Uterus (tissue), 4 donors: Measurements from ENCODE around the gene GOLGA5. TPM values are rescaled to one million over a fixed set of nuclear protein-coding genes. Genes with fewer than 3 reads are reported as not detected.
"Not testable (repeated sequence)": the region's sequence is repeated elsewhere in the genome, so short reads cannot be mapped to it uniquely, and the experiment has no call there.

Source experiments
- DNase-seq, 2 donors: peaks; one replicate each; pipeline ENCODE4 v3.0.0-alpha.2; 2019 to 2020
- H3K27ac ChIP-seq, 2 donors: fragments of 200-600 bp; sonication (generic); 1 replicate in 1 of 2; 2 replicates in 1 of 2; pipeline ENCODE4 v1.5.1; 2016 to 2018
- H3K27me3 ChIP-seq, 2 donors: fragments of 200-600 bp; sonication (generic); one replicate each; pipeline ENCODE4 v1.5.1; 2018 to 2019; ENCODE audit warnings: control low read depth in 1 of 2
- H3K36me3 ChIP-seq, 2 donors: fragments of 200-600 bp; sonication (generic); one replicate each; pipeline ENCODE4 v1.5.1; 2019; ENCODE audit warnings: control low read depth in 1 of 2
- H3K4me1 ChIP-seq, 2 donors: fragments of 200-600 bp; sonication (generic); one replicate each; pipeline ENCODE4 v1.5.1; 2018 to 2019; ENCODE audit warnings: control low read depth in 1 of 2
- H3K4me3 ChIP-seq, 2 donors: fragments of 200-600 bp; sonication (generic); 1 replicate in 1 of 2; 2 replicates in 1 of 2; pipeline ENCODE4 v1.5.1; 2018 to 2019; ENCODE audit warnings: mild to moderate bottlenecking in 1 of 2
- H3K9me3 ChIP-seq, 2 donors: fragments of 200-600 bp; sonication (generic); one replicate each; pipeline ENCODE4 v1.5.1; 2019; ENCODE audit warnings: control low read depth in 1 of 2
- POLR2A ChIP-seq, 2 donors: fragments of 450-650 bp; IDR thresholded peaks; one replicate each; pipeline ENCODE4 v1.6.1; 2016; ENCODE audit warnings: antibody characterized with exemption in 2 of 2, mild to moderate bottlenecking in 1 of 2, moderate library complexity in 1 of 2
- intact Hi-C: fragments of 100-400 bp; cut with DNase I; formaldehyde crosslinking; loops from one replicate; pipeline ENCODE4 v1.15.1; 2023; ENCODE audit warnings: low total_unique reads
- total RNA-seq, 4 donors: library from RNA; depleted of rRNA in 3 of 4; stranded (reverse); fragments of >200 nt in 3 of 4; gene quantifications; one replicate each; pipeline versions ENCODE4 v1.1.0 to v1.2.4, GENCODE V29; 2014 to 2023
- TF ChIP-seq, protein P1 (sequence below), 4 experiments: fragments of 200-600 bp in 2 of 4; fragments of 450-650 bp in 2 of 4; sonication (generic) in 2 of 4; IDR thresholded peaks; one replicate each; pipeline ENCODE4 v1.5.1; 2016 to 2019; ENCODE audit warnings: antibody characterized with exemption in 4 of 4, mild to moderate bottlenecking in 2 of 4, moderate library complexity in 1 of 4
- donor health status: DM: yes; HTN: yes; CAD: no.

Gene GOLGA5
- total RNA-seq, 4 donors from 2014 or later = 30.3 to 63.0 (median 46.6) TPM

DNA sequence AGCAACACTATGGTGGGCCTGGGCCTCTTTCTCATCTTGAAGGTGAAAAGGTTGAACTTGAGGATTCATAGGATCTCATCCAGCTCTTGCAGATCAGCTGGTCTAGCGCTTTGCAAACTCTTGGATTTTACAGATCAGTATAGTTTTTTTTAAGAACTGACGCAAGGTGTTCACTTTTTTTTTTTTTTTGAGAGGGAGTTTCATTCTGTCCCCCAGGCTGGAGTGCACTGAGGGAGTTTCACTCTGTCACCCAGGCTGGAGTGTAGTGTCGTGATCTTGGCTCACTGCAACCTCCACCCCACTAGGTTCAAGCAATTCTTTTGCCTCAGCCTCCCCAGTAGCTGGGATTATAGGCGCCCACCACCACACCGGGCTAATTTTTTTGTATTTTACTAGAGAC, 25.3 kb upstream of the GOLGA5 start:
- Histone ChIP-seq H3K27me3 (no peaks in the 10 kb centered on the region), H3K36me3 (no peaks in the 10 kb centered on the region), H3K27ac (no peak overlapping the region), H3K9me3 (no peaks in the 10 kb centered on the region), H3K4me3 (no peak overlapping the region), H3K4me1 (no peaks in the 10 kb centered on the region)
- DNase-seq = no peak
- intact Hi-C loops = no loop called here
- TF ChIP-seq, protein P1, sequence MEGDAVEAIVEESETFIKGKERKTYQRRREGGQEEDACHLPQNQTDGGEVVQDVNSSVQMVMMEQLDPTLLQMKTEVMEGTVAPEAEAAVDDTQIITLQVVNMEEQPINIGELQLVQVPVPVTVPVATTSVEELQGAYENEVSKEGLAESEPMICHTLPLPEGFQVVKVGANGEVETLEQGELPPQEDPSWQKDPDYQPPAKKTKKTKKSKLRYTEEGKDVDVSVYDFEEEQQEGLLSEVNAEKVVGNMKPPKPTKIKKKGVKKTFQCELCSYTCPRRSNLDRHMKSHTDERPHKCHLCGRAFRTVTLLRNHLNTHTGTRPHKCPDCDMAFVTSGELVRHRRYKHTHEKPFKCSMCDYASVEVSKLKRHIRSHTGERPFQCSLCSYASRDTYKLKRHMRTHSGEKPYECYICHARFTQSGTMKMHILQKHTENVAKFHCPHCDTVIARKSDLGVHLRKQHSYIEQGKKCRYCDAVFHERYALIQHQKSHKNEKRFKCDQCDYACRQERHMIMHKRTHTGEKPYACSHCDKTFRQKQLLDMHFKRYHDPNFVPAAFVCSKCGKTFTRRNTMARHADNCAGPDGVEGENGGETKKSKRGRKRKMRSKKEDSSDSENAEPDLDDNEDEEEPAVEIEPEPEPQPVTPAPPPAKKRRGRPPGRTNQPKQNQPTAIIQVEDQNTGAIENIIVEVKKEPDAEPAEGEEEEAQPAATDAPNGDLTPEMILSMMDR (IDR thresholded peaks at IDR 0.05) = no peak
- no peak for TF ChIP-seq POLR2A (IDR thresholded peaks at IDR 0.05)

DNA sequence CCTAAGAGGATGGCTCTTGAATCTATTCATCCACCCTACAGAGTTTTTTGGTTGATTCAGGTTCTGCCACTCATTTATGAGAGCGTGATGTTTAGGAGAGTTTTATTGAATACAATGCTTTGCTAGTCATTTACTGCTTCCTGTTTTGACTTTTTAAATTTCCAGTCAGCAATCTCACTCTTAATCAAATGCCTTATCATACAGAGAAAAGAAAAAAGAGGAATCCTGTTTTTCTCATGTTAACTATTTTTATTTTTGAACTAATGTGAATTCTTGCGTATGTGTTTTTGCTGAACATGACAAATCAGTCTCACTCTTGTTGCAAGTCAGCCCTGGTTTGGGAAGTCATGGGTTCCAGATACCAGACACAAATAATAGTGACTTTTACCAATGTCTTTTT, 23.6 kb upstream of the GOLGA5 start:
- H3K4me1 ChIP-seq = no peaks in the 10 kb centered on the region
- TF ChIP-seq POLR2A (IDR thresholded peaks at IDR 0.05) = no peak
- TF ChIP-seq, protein P1 (IDR thresholded peaks at IDR 0.05) = no peak
- DNase-seq = no peak
- no peaks in the 10 kb centered on the region for H3K36me3 ChIP-seq
- H3K4me3 ChIP-seq = no peak overlapping the region
- no peak overlapping the region for H3K27ac ChIP-seq
- no peaks in the 10 kb centered on the region for H3K27me3 ChIP-seq
- intact Hi-C loops = no loop called here
- H3K9me3 ChIP-seq = no peaks in the 10 kb centered on the region

DNA sequence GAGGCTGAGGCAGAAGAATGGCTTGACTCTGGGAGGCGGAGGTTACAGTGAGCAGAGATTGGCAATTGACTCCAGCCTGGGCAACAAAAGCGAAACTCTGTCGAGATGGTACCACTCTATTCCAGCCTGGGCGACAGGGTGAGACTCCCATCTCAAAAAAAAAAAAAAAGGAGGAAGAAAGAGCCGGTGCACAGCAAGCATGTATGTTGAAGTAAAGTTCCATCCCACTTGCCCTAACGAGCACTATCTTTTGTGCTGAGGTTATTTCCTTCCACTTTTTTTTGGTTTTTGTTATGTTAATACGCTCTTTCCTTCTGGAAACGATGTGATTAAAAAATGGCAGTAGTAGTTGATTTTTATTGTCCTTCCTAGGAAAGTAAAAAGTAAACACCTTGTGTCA, 19.5 kb upstream of the GOLGA5 start:
- no peak for DNase-seq
- Histone ChIP-seq H3K4me3 (no peak overlapping the region), H3K9me3 (no peaks in the 10 kb centered on the region), H3K27me3 (no peaks in the 10 kb centered on the region), H3K27ac (no peak overlapping the region), H3K36me3 (no peaks in the 10 kb centered on the region), H3K4me1 (no peaks in the 10 kb centered on the region)
- intact Hi-C loops = no loop called here
- TF ChIP-seq, protein P1 (IDR thresholded peaks at IDR 0.05) = no peak
- TF ChIP-seq POLR2A (IDR thresholded peaks at IDR 0.05) = no peak

DNA sequence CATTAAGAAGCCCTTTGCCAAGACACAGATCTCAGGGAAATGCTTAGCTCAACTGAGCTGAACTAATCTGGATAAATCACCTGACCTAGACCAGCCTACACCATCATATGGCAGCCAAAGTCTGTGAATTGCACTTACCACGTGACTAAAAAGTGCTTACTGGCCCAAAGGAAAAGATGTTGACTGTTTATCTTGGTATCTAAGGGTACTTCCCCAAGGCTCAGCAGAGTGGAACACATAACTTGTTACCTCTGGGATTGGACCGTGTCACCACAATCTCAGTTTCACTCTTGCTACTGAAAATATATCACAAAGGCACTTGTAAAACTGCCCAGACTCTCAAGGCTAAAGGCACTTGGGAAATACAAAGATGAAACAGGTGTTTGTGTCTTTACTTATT, 18.8 kb upstream of the GOLGA5 start:
- H3K36me3 ChIP-seq, DNase-seq, H3K4me3 ChIP-seq, H3K27ac ChIP-seq, H3K4me1 ChIP-seq, intact Hi-C loops, H3K9me3 ChIP-seq, H3K27me3 ChIP-seq: not testable (repeated sequence)

DNA sequence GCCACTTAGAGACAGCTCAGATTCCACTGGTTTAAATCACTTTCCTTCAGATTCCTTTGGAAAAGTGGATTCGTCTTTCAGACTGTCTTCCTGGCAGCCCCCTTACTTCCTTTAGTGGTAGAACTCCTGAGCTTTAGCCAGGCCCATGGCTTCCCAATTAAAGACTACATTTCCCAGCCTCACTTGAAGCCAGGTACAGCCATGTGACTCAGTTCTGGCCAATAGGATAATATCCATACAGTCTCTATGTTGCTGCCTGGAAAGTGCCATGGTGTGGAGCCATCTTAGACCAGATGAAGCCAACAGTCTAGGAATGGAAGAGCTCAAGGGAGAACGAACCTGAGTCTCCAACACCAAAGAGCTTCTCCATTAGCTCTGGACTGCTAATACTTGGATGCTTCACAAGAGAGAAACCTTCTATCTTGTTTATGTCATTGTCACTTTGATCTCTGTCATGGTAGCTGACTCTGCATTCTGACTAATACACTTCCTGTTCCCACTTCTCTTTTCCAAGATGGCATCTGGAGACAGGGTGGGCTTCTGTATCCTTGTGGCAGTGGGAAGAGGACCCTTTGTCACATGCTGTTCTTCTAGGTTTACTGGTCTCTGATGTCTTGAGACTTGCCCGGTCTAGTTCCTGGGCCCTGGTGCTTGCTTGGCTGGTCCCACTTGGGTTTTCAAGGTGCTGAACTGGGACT, 15.1 kb upstream of the GOLGA5 start:
- DNase-seq, H3K27me3 ChIP-seq, H3K4me3 ChIP-seq, H3K4me1 ChIP-seq, H3K27ac ChIP-seq, H3K36me3 ChIP-seq, intact Hi-C loops, H3K9me3 ChIP-seq: not testable (repeated sequence)

DNA sequence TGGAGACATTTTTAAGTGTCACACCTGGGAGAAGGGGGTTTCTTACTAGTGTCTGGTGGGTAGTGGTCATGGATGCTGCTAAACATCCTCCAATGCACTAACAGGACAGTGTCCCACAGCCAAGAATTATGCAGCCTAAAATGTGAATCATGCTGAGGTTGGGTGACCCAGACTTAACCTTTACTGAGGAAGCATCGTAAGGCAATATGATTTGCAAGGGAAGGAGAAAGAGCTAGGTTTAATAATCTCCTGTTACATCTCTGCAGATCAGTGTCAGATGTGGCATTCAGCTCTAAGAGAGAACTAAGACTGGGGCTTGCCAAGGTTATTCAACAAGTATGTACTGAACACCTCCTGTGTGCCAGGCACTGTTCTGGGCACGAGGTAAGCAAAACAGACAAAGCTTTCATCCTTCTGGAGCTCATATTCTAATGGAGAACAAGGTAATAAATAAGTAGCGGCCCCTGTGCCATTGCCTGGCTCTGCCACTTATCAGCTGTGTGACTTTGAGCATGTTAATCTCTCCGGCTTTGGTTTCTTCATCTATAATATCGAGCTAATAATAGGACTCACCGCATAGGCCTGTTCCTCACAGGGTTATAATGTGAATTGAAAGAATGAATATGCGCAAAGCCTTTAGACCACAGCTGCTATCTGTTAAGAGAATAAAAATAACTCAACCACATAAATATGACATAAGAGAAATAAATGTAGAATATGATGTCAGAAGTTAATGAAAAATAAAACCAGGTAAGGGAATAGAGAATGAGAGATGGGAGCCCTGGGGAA, 13.5 kb upstream of the GOLGA5 start:
- intact Hi-C loops = no loop called here
- no peaks in the 10 kb centered on the region for H3K4me1 ChIP-seq
- no peak for DNase-seq
- TF ChIP-seq, protein P1 (IDR thresholded peaks at IDR 0.05) = no peak
- no peak for TF ChIP-seq POLR2A (IDR thresholded peaks at IDR 0.05)
- no peak overlapping the region for H3K27ac ChIP-seq
- no peaks in the 10 kb centered on the region for H3K27me3 ChIP-seq
- no peaks in the 10 kb centered on the region for H3K9me3 ChIP-seq
- H3K36me3 ChIP-seq = no peaks in the 10 kb centered on the region
- no peak overlapping the region for H3K4me3 ChIP-seq
